NCI-H1930 (cell line): Measurements from ENCODE around the gene ATIC.

Experiments
- DNase-seq, 2 experiments: peaks; one replicate each; lab custom pipeline; 2025; lab: John Stamatoyannopoulos, UW

The ATIC gene

DNA sequence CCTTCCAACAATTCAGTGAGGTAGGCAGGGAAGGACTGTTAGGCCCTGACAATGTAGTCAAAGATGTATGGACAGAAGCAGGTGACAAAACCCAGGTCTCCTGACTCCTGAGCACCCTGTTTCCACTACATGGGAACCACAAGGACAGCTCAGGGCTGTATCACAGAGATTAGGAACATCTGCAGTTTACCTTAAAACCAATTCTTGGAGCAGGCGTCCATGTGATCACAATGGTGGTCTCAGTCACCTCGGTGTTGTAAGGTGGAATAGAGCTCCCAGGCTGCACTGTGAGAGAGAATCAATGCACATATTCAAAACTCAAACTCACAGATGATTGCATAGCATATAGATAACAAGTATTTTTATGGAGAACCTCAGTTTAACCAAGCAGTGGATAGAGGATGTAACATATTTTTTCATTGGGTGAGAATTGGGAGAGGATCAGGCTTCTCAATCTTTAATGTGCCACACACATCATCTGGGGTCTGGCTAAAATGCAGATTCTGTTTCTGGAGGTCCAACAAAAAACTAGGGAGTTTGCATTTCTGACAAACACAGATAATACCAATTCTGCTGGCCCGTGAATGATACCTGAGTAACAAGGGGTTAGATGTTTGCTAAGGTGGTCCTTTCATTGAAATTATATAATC, 87.3 kb downstream of the ATIC start:
- no peak for DNase-seq
